ENCODE measurements around the gene DTWD1.
"Not testable (repeated sequence)": the region's sequence is repeated elsewhere in the genome, so short reads cannot be mapped to it uniquely, and the experiment has no call there.

The DTWD1 gene

GRCh38 chr15:49620658-49621368 is at the start of gene DTWD1, which contains the start of gene FAM227B:
Gene DTWD1 (plus strand): TSS chr15:49621048. CDS start chr15:49625168, 4,120 bp downstream.
Gene FAM227B (minus strand): TSS chr15:49620818. CDS start chr15:49615171, 5,647 bp downstream.
- Histone ChIP-seq H3K79me2 (ENCODE audit: control insufficient read depth, low read length) (peaks cover 47% of the 10 kb centered on the region), H3K4me1 (ENCODE audit: control insufficient read depth, low read length) (peaks cover 17% of the 10 kb centered on the region), H3K9me2 (replicated peaks; ENCODE audit: control insufficient read depth, low read length) (no peaks in the 10 kb centered on the region), H3K27ac (ENCODE audit: low read depth, low read length) (peak within 1 kb of the TSS; percentile 38), H3K4me2 (ENCODE audit: low read length) (peak within 1 kb of the TSS; percentile 88), H3K27me3 (ENCODE audit: control insufficient read depth, low read length) (no peaks in the 10 kb centered on the region), H3K9me3 (ENCODE audit: control insufficient read depth, insufficient read depth, low read length) (peaks cover 4% of the 10 kb centered on the region), H4K20me1 (ENCODE audit: control insufficient read depth, insufficient read depth, low read depth, low read length) (no peaks in the 10 kb centered on the region), H3K36me3 (ENCODE audit: control insufficient read depth, low read length) (peaks cover 29% of the 10 kb centered on the region), H3K4me3 (ENCODE audit: low read length) (peak within 1 kb of the TSS; percentile 80), H3F3A (ENCODE audit: control insufficient read depth, insufficient read depth) (no peaks in the 10 kb centered on the region)
- TF ChIP-seq CTCF (IDR thresholded peaks at IDR 0.05; ENCODE audit: low read depth, low read length, poor library complexity, severe bottlenecking), result no peak
- no peak for TF ChIP-seq EZH2phosphoT487 (IDR thresholded peaks at IDR 0.05; ENCODE audit: borderline replicate concordance, low read length)

DNA sequence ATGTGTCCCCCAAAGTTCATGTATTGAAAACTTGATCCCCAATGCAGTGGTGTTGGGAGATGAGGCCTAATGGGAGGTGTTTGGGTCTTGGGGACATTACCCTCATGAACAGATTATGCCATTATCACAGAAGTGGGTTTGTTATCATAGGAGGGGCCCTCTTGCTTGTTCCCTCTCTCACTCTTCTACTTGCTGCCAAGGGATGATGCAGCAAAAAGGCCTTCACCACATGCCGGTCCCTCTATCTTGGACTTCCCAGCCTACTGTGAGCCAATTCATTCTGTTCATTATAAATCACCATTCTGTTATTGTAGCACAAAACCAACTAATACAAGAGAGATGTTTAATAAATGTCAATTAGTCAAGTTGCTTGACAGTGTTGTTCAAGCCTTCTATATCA is 47.4 kb upstream of the DTWD1 start:
- Histone ChIP-seq H3K36me3 (ENCODE audit: control insufficient read depth, low read length) (no peaks in the 10 kb centered on the region), H3K27me3 (ENCODE audit: control insufficient read depth, low read length) (no peaks in the 10 kb centered on the region), H3K9me3 (ENCODE audit: control insufficient read depth, insufficient read depth, low read length) (no peaks in the 10 kb centered on the region)

GRCh38 chr15:49589030-49589429 is 31.8 kb upstream of the DTWD1 start:
- no peaks in the 10 kb centered on the region for H3F3A ChIP-seq (ENCODE audit: control insufficient read depth, insufficient read depth)
- no peaks in the 10 kb centered on the region for H3K79me2 ChIP-seq (ENCODE audit: control insufficient read depth, low read length)
- TF ChIP-seq CTCF (IDR thresholded peaks at IDR 0.05; ENCODE audit: low read depth, low read length, poor library complexity, severe bottlenecking), result no peak
- TF ChIP-seq EZH2phosphoT487 (IDR thresholded peaks at IDR 0.05; ENCODE audit: borderline replicate concordance, low read length), result no peak
- no peaks in the 10 kb centered on the region for H3K9me3 ChIP-seq (ENCODE audit: control insufficient read depth, insufficient read depth, low read length)
- no peaks in the 10 kb centered on the region for H4K20me1 ChIP-seq (ENCODE audit: control insufficient read depth, insufficient read depth, low read depth, low read length)
- H3K36me3 ChIP-seq (ENCODE audit: control insufficient read depth, low read length), result no peaks in the 10 kb centered on the region
- H3K27ac ChIP-seq (ENCODE audit: low read depth, low read length), result no peak overlapping the region
- no peak overlapping the region for H3K4me2 ChIP-seq (ENCODE audit: low read length)
- no peaks in the 10 kb centered on the region for H3K9me2 ChIP-seq (replicated peaks; ENCODE audit: control insufficient read depth, low read length)
- no peaks in the 10 kb centered on the region for H3K27me3 ChIP-seq (ENCODE audit: control insufficient read depth, low read length)
- H3K4me1 ChIP-seq (ENCODE audit: control insufficient read depth, low read length), result no peaks in the 10 kb centered on the region
- no peak overlapping the region for H3K4me3 ChIP-seq (ENCODE audit: low read length)

More for the DNA sequence above, 47.4 kb upstream of the DTWD1 start:
- TF ChIP-seq CTCF (IDR thresholded peaks at IDR 0.05; ENCODE audit: low read depth, low read length, poor library complexity, severe bottlenecking) (no peak), EZH2phosphoT487 (IDR thresholded peaks at IDR 0.05; ENCODE audit: borderline replicate concordance, low read length) (no peak)
- Histone ChIP-seq H4K20me1 (ENCODE audit: control insufficient read depth, insufficient read depth, low read depth, low read length) (no peaks in the 10 kb centered on the region), H3K27ac (ENCODE audit: low read depth, low read length) (no peak overlapping the region), H3K4me2 (ENCODE audit: low read length) (no peak overlapping the region), H3K79me2 (ENCODE audit: control insufficient read depth, low read length) (no peaks in the 10 kb centered on the region), H3K4me1 (ENCODE audit: control insufficient read depth, low read length) (no peaks in the 10 kb centered on the region), H3K4me3 (ENCODE audit: low read length) (no peak overlapping the region), H3F3A (ENCODE audit: control insufficient read depth, insufficient read depth) (no peaks in the 10 kb centered on the region), H3K9me2 (replicated peaks; ENCODE audit: control insufficient read depth, low read length) (no peaks in the 10 kb centered on the region)

DNA sequence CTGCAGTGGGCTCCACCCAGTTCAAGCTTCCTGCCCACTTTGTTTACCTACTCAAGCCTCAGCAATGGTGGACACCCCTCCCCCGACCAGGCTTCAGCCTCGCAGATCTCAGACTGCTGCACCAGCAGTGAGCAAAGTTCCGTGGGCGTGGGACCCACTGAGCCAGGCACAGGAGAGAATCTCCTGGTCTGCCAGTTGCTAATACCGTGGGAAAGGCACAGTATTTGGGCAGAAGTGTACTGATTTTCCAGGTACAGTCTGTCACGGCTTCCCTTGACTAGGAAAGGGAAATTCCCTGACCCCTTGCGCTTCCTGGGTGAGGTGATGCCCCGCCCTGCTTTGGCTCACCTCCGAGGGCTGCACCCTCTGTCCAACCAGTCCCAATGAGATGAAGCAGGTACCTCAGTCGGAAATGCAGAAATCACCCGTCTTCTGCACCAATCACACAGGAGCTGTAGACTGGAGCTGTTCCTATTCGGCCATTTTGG is 28.0 kb upstream of the DTWD1 start:
- not testable (repeated sequence) for H3K4me1 ChIP-seq (ENCODE audit: control insufficient read depth, low read length); H3K4me2 ChIP-seq (ENCODE audit: low read length); H4K20me1 ChIP-seq (ENCODE audit: control insufficient read depth, insufficient read depth, low read depth, low read length)

More for the DNA sequence above, 28.0 kb upstream of the DTWD1 start:
- H3F3A ChIP-seq (ENCODE audit: control insufficient read depth, insufficient read depth); H3K4me3 ChIP-seq (ENCODE audit: low read length); H3K27ac ChIP-seq (ENCODE audit: low read depth, low read length); H3K9me2 ChIP-seq (replicated peaks; ENCODE audit: control insufficient read depth, low read length); H3K36me3 ChIP-seq (ENCODE audit: control insufficient read depth, low read length); H3K79me2 ChIP-seq (ENCODE audit: control insufficient read depth, low read length); H3K27me3 ChIP-seq (ENCODE audit: control insufficient read depth, low read length); H3K9me3 ChIP-seq (ENCODE audit: control insufficient read depth, insufficient read depth, low read length): not testable (repeated sequence)
